Spleen (tissue), 11 donors: ENCODE data around the gene C12orf56. TPM values are rescaled to one million over a fixed set of nuclear protein-coding genes. Genes with fewer than 3 reads are reported as not detected.

Source experiments
- DNase-seq: peaks from one replicate; pipeline ENCODE4 v3.0.0-alpha.2; 2020
- H3K27ac ChIP-seq, 8 donors: fragments of 200-600 bp; sonication (generic) in 7 of 8; 1 replicate in 4 of 8; 2 replicates in 4 of 8; pipeline versions ENCODE4 v1.5.0 to v1.8.0; 2016 to 2021; ENCODE audit warnings: inconsistent platforms in 4 of 8, mild to moderate bottlenecking in 4 of 8, moderate library complexity in 1 of 8
- H3K27me3 ChIP-seq, 7 donors: fragments of 200-600 bp; sonication (generic) in 6 of 7; replicated peaks in 1 of 7; 1 replicate in 4 of 7; 2 replicates in 3 of 7; pipeline versions ENCODE4 v1.5.0 to v1.8.0; 2016 to 2021; ENCODE audit warnings: inconsistent platforms in 3 of 7, mild to moderate bottlenecking in 1 of 7
- H3K36me3 ChIP-seq, 6 donors: fragments of 200-600 bp; sonication (generic) in 5 of 6; 1 replicate in 4 of 6; 2 replicates in 2 of 6; pipeline versions ENCODE4 v1.5.0 to v1.8.0; 2016 to 2021; ENCODE audit warnings: inconsistent platforms in 2 of 6
- H3K4me1 ChIP-seq, 6 donors: fragments of 200-600 bp; sonication (generic) in 5 of 6; 1 replicate in 3 of 6; 2 replicates in 3 of 6; pipeline versions ENCODE4 v1.5.0 to v1.8.0; 2016 to 2021; ENCODE audit warnings: inconsistent platforms in 3 of 6
- H3K4me3 ChIP-seq, 8 donors: fragments of 200-600 bp; sonication (generic) in 7 of 8; 1 replicate in 4 of 8; 2 replicates in 4 of 8; pipeline versions ENCODE4 v1.5.0 to v1.8.0; 2016 to 2021; ENCODE audit warnings: inconsistent platforms in 4 of 8, mild to moderate bottlenecking in 4 of 8, moderate library complexity in 2 of 8
- H3K9me3 ChIP-seq, 8 donors: fragments of 200-600 bp; sonication (generic) in 7 of 8; 1 replicate in 4 of 8; 2 replicates in 4 of 8; pipeline versions ENCODE4 v1.5.0 to v1.8.0; 2016 to 2021; ENCODE audit warnings: inconsistent platforms in 4 of 8
- POLR2A ChIP-seq, 3 donors: fragments of 450-650 bp; IDR thresholded peaks; one replicate each; pipeline ENCODE4 v1.5.1; 2017; ENCODE audit warnings: antibody characterized with exemption in 3 of 3, mild to moderate bottlenecking in 1 of 3
- POLR2AphosphoS5 ChIP-seq, 3 donors: sonication (generic); formaldehyde crosslinking; IDR thresholded peaks; one replicate each; pipeline ENCODE4 v1.5.1; 2017; ENCODE audit warnings: antibody characterized with exemption in 3 of 3
- WGBS, 5 donors: extraction: QIAGEN DNeasy Blood & Tissue Kit in 3 of 5; methylation state at CpG; one replicate each; pipeline versions ENCODE4 v1.1.5 to v1.1.7; 2013 to 2018; 5-methylcytosine and 5-hydroxymethylcytosine counted together
- intact Hi-C: fragments of 100-400 bp; cut with DNase I; formaldehyde crosslinking; loops from one replicate; pipeline ENCODE4 v1.15.0; 2023; ENCODE audit warnings: low total_unique reads
- polyA plus RNA-seq, 3 donors: library from polyadenylated mRNA; stranded (reverse); fragments of 200-250 nt; gene quantifications; one replicate each; pipeline ENCODE4 v1.2.1, GENCODE V29; 2013
- total RNA-seq, 7 donors: library from RNA; depleted of rRNA in 3 of 7; stranded (reverse); fragments of >200 nt in 3 of 7; fragmentation: NEBNext Ultra II Directional in 4 of 7; extraction: Animal tissue kit (Norgen Biotek cat#: 25700) in 4 of 7; gene quantifications; one replicate each; pipeline versions ENCODE4 v1.1.0 to v1.2.1, GENCODE V29; 2016 to 2021
- TF ChIP-seq, protein P1 (sequence below), 11 experiments: fragments of 200-600 bp in 7 of 11; fragments of 450-650 bp in 4 of 11; sonication (generic) in 4 of 11; IDR thresholded peaks in 8 of 11; conservative IDR thresholded peaks in 3 of 11; 1 replicate in 7 of 11; 2 replicates in 4 of 11; pipeline versions ENCODE4 v1.4.0 to v1.8.0; 2016 to 2021; ENCODE audit warnings: antibody characterized with exemption in 11 of 11, inconsistent platforms in 4 of 11, mild to moderate bottlenecking in 1 of 11
- donor health status: healthy with polysubstance abuse.
- donor health status: DM: no; HTN: no; CAD: no; lungs with moderate emphysema.
- donor health status: DM: no; HTN: no; CAD: no.
- donor health status: Bipolar disorder and iron deficiency.
- donor health status: healthy.
- donor health status: DM: no; HTN: no; CAD: no.
- donor health status: DM: yes; HTN: yes; CAD: no.

Gene C12orf56
- total and polyA plus RNA-seq, 10 donors = 0.03 to 0.26 (median 0.16) TPM; not detected in 6

DNA sequence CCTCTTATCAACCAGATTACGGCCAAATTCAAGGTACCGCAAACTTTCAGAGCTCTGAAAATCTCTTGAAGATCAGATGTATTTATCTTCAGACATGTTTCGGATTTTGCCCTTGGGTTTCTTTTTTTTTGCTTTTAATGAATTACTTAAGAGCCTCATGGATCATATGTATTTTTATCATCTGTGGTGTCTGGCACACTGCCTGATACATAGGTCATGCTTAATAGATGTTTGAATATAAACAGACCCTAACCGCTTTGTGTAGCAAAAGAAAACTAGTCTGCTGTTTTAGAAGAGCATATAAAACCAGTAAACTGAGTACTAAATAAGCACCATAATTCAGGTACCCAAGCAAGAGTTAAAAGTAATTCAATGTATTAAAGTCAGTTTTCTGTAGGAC, 41.2 kb upstream of the C12orf56 start:
- H3K9me3 ChIP-seq = no peaks in the 10 kb centered on the region
- intact Hi-C loops = no loop called here
- DNase-seq = no peak
- WGBS, 5 donors = 94 to 99% (median 96%) methylated on average over 4 of the region's 4 CpGs
- H3K36me3 ChIP-seq = peaks cover 0 to 100% (median 91%) of the 10 kb centered on the region in 6 donors
- H3K4me3 ChIP-seq = no peak overlapping the region
- no peak overlapping the region for H3K27ac ChIP-seq
- no peaks in the 10 kb centered on the region for H3K27me3 ChIP-seq
- no peaks in the 10 kb centered on the region for H3K4me1 ChIP-seq
- TF ChIP-seq POLR2A (IDR thresholded peaks at IDR 0.05) (no peak), POLR2AphosphoS5 (IDR thresholded peaks at IDR 0.05) (no peak)
- TF ChIP-seq, protein P1, sequence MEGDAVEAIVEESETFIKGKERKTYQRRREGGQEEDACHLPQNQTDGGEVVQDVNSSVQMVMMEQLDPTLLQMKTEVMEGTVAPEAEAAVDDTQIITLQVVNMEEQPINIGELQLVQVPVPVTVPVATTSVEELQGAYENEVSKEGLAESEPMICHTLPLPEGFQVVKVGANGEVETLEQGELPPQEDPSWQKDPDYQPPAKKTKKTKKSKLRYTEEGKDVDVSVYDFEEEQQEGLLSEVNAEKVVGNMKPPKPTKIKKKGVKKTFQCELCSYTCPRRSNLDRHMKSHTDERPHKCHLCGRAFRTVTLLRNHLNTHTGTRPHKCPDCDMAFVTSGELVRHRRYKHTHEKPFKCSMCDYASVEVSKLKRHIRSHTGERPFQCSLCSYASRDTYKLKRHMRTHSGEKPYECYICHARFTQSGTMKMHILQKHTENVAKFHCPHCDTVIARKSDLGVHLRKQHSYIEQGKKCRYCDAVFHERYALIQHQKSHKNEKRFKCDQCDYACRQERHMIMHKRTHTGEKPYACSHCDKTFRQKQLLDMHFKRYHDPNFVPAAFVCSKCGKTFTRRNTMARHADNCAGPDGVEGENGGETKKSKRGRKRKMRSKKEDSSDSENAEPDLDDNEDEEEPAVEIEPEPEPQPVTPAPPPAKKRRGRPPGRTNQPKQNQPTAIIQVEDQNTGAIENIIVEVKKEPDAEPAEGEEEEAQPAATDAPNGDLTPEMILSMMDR (IDR thresholded peaks at IDR 0.05 in 8 of 11, conservative IDR thresholded peaks at IDR 0.05 in 3 of 11) = no peak

DNA sequence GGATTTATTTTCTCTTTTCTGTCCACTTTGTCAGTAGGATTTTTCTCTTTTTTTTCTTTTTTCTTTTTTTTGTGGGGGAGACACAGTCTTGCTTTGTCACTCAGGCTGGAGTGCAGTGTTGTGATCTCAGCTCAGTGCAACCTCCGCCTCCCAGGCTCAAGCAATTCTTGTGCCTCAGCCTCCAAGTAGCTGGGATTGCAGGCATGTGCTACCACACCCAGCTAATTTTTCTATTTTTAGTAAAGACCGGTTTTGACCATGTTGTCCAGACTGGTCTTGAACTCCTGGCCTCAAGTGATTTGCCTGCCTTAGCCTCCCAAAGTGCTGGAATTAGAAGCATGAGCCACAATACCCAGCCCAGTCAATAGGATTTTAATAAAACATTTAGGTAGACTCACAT, 40.3 kb upstream of the C12orf56 start:
- no peaks in the 10 kb centered on the region for H3K4me1 ChIP-seq
- peaks cover 0 to 100% (median 91%) of the 10 kb centered on the region in 6 donors for H3K36me3 ChIP-seq
- no peak overlapping the region for H3K4me3 ChIP-seq
- no peaks in the 10 kb centered on the region for H3K9me3 ChIP-seq
- no peak overlapping the region for H3K27ac ChIP-seq
- no peaks in the 10 kb centered on the region for H3K27me3 ChIP-seq
- TF ChIP-seq, protein P1 (IDR thresholded peaks at IDR 0.05 in 8 of 11, conservative IDR thresholded peaks at IDR 0.05 in 3 of 11) = no peak
- TF ChIP-seq POLR2AphosphoS5 (IDR thresholded peaks at IDR 0.05) (no peak), POLR2A (IDR thresholded peaks at IDR 0.05) (no peak)
- WGBS, 5 donors = 75 to 90% (median 83%) methylated on average over 2 of the region's 2 CpGs
- DNase-seq = no peak
- intact Hi-C loops = no loop called here

DNA sequence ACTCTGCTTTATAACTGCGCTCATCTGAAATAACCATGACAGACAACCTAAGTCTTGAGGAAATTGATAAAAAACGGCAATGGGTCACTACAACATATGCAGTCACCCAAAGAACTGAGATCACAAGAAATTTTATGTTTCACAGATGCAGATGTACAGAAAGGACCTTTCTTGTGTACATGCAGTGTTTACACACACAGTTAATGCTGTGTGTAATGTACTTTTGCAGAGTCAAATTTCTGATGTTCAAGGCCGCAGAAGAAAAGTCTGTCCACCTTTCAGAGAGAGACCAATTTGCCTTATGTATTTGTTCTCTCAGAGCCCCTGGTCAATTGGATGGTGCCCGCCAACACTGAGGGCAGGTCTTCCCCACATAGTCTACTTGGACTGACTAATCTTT, 38.4 kb upstream of the C12orf56 start:
- TF ChIP-seq, protein P1 (IDR thresholded peaks at IDR 0.05 in 8 of 11, conservative IDR thresholded peaks at IDR 0.05 in 3 of 11) = no peak
- no peak for TF ChIP-seq POLR2A (IDR thresholded peaks at IDR 0.05)
- TF ChIP-seq POLR2AphosphoS5 (IDR thresholded peaks at IDR 0.05) = no peak
- Histone ChIP-seq H3K36me3 (peaks cover 1 to 100% (median 94%) of the 10 kb centered on the region in 6 donors), H3K4me1 (no peaks in the 10 kb centered on the region), H3K4me3 (no peak overlapping the region), H3K27ac (no peak overlapping the region), H3K9me3 (no peaks in the 10 kb centered on the region), H3K27me3 (no peaks in the 10 kb centered on the region)
- 91 to 97% (median 95%) methylated on average over 4 of the region's 4 CpGs for whole genome bisulfite sequencing, 5 donors
- intact Hi-C loops = no loop called here
- no peak for DNase-seq

DNA sequence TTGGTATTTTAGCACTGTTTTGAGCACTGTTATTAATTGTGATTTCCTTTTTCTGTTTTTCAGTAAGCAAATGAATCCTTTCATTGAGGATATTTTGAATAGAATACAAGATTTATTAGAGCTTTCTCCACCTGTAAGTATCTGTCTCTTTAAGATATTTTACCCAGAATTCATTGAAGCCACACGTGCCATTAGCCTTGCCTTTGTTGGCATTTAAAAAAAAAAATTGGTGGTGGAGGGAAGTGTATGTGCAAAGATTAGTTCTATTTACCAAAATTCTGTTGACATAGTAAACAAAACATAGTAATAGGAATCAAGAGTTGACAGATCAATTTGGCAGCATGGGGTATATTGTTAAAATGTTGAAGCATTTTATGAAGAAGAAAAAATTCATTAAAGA, 37.4 kb upstream of the C12orf56 start:
- Histone ChIP-seq H3K4me3 (no peak overlapping the region), H3K27ac (no peak overlapping the region), H3K27me3 (no peaks in the 10 kb centered on the region), H3K4me1 (no peaks in the 10 kb centered on the region), H3K9me3 (no peaks in the 10 kb centered on the region), H3K36me3 (peaks cover 2 to 100% (median 94%) of the 10 kb centered on the region in 6 donors)
- no peak for DNase-seq
- TF ChIP-seq POLR2AphosphoS5 (IDR thresholded peaks at IDR 0.05) = no peak
- TF ChIP-seq, protein P1 (IDR thresholded peaks at IDR 0.05 in 8 of 11, conservative IDR thresholded peaks at IDR 0.05 in 3 of 11) = no peak
- TF ChIP-seq POLR2A (IDR thresholded peaks at IDR 0.05) = no peak
- WGBS, 5 donors = 33 to 59% (median 44%) methylated on average over 1 of the region's 1 CpG
- intact Hi-C loops = no loop called here
